Stimulated activated CD8-positive, alpha-beta memory T cell treated with anti-CD3 and anti-CD28 coated beads, Interleukin-12 subunit alpha, Interleukin-12 subunit beta, amount 100 ng/mL, for 4 hours (primary cell): ENCODE results near the gene TMTC1.
"Not testable (repeated sequence)": the region's sequence is repeated elsewhere in the genome, so short reads cannot be mapped to it uniquely, and the experiment has no call there.

Source experiments
- DNase-seq: peaks from one replicate; pipeline ENCODE4 v3.0.0-alpha.2; 2020; ENCODE audit warnings: low read depth

Gene TMTC1

GRCh38 chr12:29783773-29784666 lies at the start of gene TMTC1:
TSS of gene TMTC1 (minus strand) at chr12:29783942. CDS start at chr12:29783751, 191 bp downstream.
- DNase-seq, result no peak

- no peak for DNase-seq
Observed at GRCh38 chr12:29831173-29831572, 47.4 kb upstream of the TMTC1 start.

- DNase-seq, result no peak
Observed at GRCh38 chr12:29830391-29830790, 46.6 kb upstream of the TMTC1 start.

- DNase-seq, result no peak
Observed at GRCh38 chr12:29818916-29819623, 35.3 kb upstream of the TMTC1 start.

- DNase-seq, result no peak
Observed at GRCh38 chr12:29816874-29817725, 33.4 kb upstream of the TMTC1 start.

GRCh38 chr12:29809616-29810361 lies 26.0 kb upstream of the TMTC1 start:
- DNase-seq, result not testable (repeated sequence)

GRCh38 chr12:29807129-29807528 lies 23.4 kb upstream of the TMTC1 start:
- no peak for DNase-seq

- no peak for DNase-seq
Observed at GRCh38 chr12:29804019-29804418, 20.3 kb upstream of the TMTC1 start.

- DNase-seq, result no peak
Observed at GRCh38 chr12:29799591-29799990, 15.8 kb upstream of the TMTC1 start.

GRCh38 chr12:29797565-29798355 lies 14.0 kb upstream of the TMTC1 start:
- DNase-seq, result no peak

- DNase-seq, result no peak
Observed at GRCh38 chr12:29796823-29797263, 13.1 kb upstream of the TMTC1 start.

GRCh38 chr12:29795715-29796114 lies 12.0 kb upstream of the TMTC1 start:
- DNase-seq, result no peak

- no peak for DNase-seq
Observed at GRCh38 chr12:29794862-29795261, 11.1 kb upstream of the TMTC1 start.

GRCh38 chr12:29792853-29793252 lies 9.1 kb upstream of the TMTC1 start:
- DNase-seq, result no peak

- DNase-seq, result no peak
Observed at GRCh38 chr12:29792132-29792531, 8.4 kb upstream of the TMTC1 start.

GRCh38 chr12:29782871-29783772 lies 620 bp downstream of the TMTC1 start:
- no peak for DNase-seq

GRCh38 chr12:29782285-29782870 lies 1.4 kb downstream of the TMTC1 start:
- DNase-seq, result no peak

- DNase-seq, result no peak
Observed at GRCh38 chr12:29781705-29782266, 2.0 kb downstream of the TMTC1 start.

GRCh38 chr12:29781188-29781587 lies 2.6 kb downstream of the TMTC1 start:
- no peak for DNase-seq
